Measurements from ENCODE around the gene UVRAG. TPM values are rescaled to one million over a fixed set of nuclear protein-coding genes. Genes with fewer than 3 reads are reported as not detected.

UVRAG gene
- total RNA-seq, 4 donors from 2014 or later = 27.3 to 38.7 (median 33.6) TPM

- TF ChIP-seq EP300 (IDR thresholded peaks at IDR 0.05) (no peak), CTCF (IDR thresholded peaks at IDR 0.05) (no peak), POLR2A (IDR thresholded peaks at IDR 0.05) (no peak)
- Histone ChIP-seq H3K4me1 (peaks cover 0 to 18% (median 0%) of the 10 kb centered on the region in 4 donors), H3K4me3 (no peak overlapping the region), H3K27me3 (no peaks in the 10 kb centered on the region), H3K27ac (no peak overlapping the region), H3K36me3 (peaks cover 0 to 4% (median 0%) of the 10 kb centered on the region in 3 donors), H3K9me3 (no peaks in the 10 kb centered on the region)
- no peak for DNase-seq (ENCODE audit: low spot score in 2 of 2)
- WGBS, 2 donors = 94 to 95% methylated on average over 2 of the region's 2 CpGs
These were observed 47.4 kb downstream of the UVRAG start for GRCh38 chr11:75862437-75862836.

- 36 to 42% methylated on average over 6 of the region's 6 CpGs for WGBS, 2 donors
- H3K4me1 ChIP-seq = peaks cover 0 to 41% (median 6%) of the 10 kb centered on the region in 4 donors
- no peak overlapping the region for H3K27ac ChIP-seq
- H3K9me3 ChIP-seq = no peaks in the 10 kb centered on the region
- H3K4me3 ChIP-seq = no peak overlapping the region
- peak; percentile 65 to 87 (median 83) for TF ChIP-seq CTCF (IDR thresholded peaks at IDR 0.05)
- TF ChIP-seq EP300 (IDR thresholded peaks at IDR 0.05) = no peak
- no peak for TF ChIP-seq POLR2A (IDR thresholded peaks at IDR 0.05)
- peak in 1 of 2 donors; percentile 87 for DNase-seq (ENCODE audit: low spot score in 2 of 2)
- H3K36me3 ChIP-seq = no peaks in the 10 kb centered on the region
- no peaks in the 10 kb centered on the region for H3K27me3 ChIP-seq
These were observed 52.9 kb downstream of the UVRAG start for GRCh38 chr11:75867778-75868374.

- no peak for DNase-seq (ENCODE audit: low spot score in 2 of 2)
- WGBS, 2 donors = 56 to 71% methylated on average over 1 of the region's 1 CpG
- Histone ChIP-seq H3K9me3 (no peaks in the 10 kb centered on the region), H3K27me3 (no peaks in the 10 kb centered on the region), H3K27ac (no peak overlapping the region), H3K4me1 (peaks cover 0 to 52% (median 15%) of the 10 kb centered on the region in 4 donors), H3K4me3 (no peak overlapping the region), H3K36me3 (no peaks in the 10 kb centered on the region)
- no peak for TF ChIP-seq EP300 (IDR thresholded peaks at IDR 0.05)
- TF ChIP-seq CTCF (IDR thresholded peaks at IDR 0.05) = no peak
- no peak for TF ChIP-seq POLR2A (IDR thresholded peaks at IDR 0.05)
These were observed 54.0 kb downstream of the UVRAG start for GRCh38 chr11:75868990-75869389.

- TF ChIP-seq POLR2A (IDR thresholded peaks at IDR 0.05) = no peak
- no peak for TF ChIP-seq EP300 (IDR thresholded peaks at IDR 0.05)
- no peak for TF ChIP-seq CTCF (IDR thresholded peaks at IDR 0.05)
- no peaks in the 10 kb centered on the region for H3K36me3 ChIP-seq
- H3K27ac ChIP-seq = no peak overlapping the region
- H3K4me3 ChIP-seq = no peak overlapping the region
- no peaks in the 10 kb centered on the region for H3K9me3 ChIP-seq
- no peak for DNase-seq (ENCODE audit: low spot score in 2 of 2)
- H3K27me3 ChIP-seq = no peaks in the 10 kb centered on the region
- WGBS, 2 donors = 79 to 82% methylated on average over 1 of the region's 1 CpG
- H3K4me1 ChIP-seq = peaks cover 0 to 60% (median 20%) of the 10 kb centered on the region in 4 donors
These were observed 54.8 kb downstream of the UVRAG start for GRCh38 chr11:75869661-75870455.

GRCh38 chr11:75872887-75873416, 57.9 kb downstream of the UVRAG start:
- WGBS, 2 donors = 37 to 49% methylated on average over 5 of the region's 5 CpGs
- Histone ChIP-seq H3K36me3 (no peaks in the 10 kb centered on the region), H3K4me3 (no peak overlapping the region), H3K27ac (peak overlapping the region in 2 of 4 donors; percentile 29 to 43), H3K4me1 (peaks cover 0 to 65% (median 27%) of the 10 kb centered on the region in 4 donors), H3K27me3 (no peaks in the 10 kb centered on the region), H3K9me3 (no peaks in the 10 kb centered on the region)
- no peak for DNase-seq (ENCODE audit: low spot score in 2 of 2)
- no peak for TF ChIP-seq EP300 (IDR thresholded peaks at IDR 0.05)
- no peak for TF ChIP-seq POLR2A (IDR thresholded peaks at IDR 0.05)
- no peak for TF ChIP-seq CTCF (IDR thresholded peaks at IDR 0.05)

Measured in tibial nerve (tissue), 4 donors.